T-helper 1 cell (primary cell): ENCODE results near the gene JMJD1C.
A peak's percentile ranks its signal among the peaks of the same experiment; 100 is the strongest.
"Not testable (repeated sequence)": the region's sequence is repeated elsewhere in the genome, so short reads cannot be mapped to it uniquely, and the experiment has no call there.

Experiments
- DNase-seq, 5 donors: peaks; one replicate each; pipeline ENCODE4 v3.0.0-alpha.2; 2012 to 2020

JMJD1C gene

DNA sequence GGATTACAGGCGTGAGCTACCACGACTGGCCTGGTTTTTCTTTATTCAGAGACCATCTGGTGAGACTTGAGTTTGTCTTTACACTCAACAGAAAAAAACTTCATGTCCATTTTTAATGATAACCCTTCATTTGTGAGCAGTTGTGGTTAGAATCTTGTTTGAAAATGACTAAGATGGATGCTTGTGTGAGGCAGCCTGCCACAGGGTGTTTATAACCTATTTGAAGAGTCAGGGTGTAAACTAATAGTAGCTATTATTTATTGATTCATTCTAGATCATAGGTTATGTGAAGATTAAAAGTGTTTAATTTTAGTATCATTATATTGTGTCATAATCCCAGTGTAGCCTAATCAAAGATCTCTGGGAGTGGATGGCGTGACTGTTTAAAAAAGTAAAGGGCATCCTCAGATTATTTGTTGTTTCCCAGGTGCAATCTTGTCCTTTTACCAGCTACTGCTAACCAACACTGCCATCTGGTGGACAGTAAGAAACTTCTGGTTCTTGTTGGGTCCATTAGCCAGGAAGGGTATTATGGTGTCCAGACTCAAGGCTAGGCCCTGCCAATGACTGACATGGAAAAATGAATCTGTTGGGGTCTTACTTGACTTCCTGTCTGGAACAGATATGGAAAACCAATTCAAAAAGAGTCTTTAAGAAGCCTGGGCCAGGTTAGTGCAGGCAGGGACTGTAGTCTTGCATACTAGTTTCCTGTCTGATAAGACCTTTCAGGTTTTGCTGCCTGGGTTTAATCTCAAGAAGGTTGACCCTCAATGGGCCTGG, 307.7 kb downstream of the JMJD1C start:
- DNase-seq = peak in 4 of 5 donors; percentile 8 to 78 (median 32)

GRCh38 chr10:63156236-63156635, 309.5 kb downstream of the JMJD1C start:
- no peak for DNase-seq

DNA sequence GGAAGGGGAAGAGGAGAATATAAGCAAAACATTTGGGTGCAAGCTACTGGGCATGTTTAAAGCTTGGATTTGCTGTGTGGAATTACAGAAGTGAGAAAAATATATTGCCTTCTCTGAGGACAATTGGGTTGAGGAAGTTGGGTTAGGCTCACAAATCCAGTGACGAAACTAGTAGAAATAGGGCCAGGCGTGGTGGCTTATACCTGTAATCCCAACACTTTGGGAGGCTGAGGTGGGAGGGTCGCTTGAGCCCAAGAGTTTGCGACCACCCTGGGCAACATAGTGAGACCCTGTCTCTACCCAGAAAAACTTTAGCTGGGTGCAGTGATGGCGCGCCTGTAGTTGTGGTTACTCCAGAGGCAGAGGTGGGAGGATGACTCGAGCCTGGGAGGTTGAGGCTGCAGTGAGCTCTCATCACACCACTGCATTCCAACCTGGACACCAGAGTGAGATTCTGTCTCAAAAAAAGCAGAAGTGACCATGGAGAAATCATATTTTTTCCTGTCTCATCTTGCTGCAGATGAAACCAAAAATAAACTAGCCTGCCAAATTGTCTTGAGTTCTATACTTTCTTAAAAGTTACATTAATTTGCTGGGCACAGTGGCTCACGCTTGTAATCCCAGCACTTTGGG, 310.3 kb downstream of the JMJD1C start:
- no peak for DNase-seq

- no peak for DNase-seq
Observed at GRCh38 chr10:63154546-63155387, 311.0 kb downstream of the JMJD1C start.

GRCh38 chr10:63153868-63154545, 311.8 kb downstream of the JMJD1C start:
- not testable (repeated sequence) for DNase-seq

DNA sequence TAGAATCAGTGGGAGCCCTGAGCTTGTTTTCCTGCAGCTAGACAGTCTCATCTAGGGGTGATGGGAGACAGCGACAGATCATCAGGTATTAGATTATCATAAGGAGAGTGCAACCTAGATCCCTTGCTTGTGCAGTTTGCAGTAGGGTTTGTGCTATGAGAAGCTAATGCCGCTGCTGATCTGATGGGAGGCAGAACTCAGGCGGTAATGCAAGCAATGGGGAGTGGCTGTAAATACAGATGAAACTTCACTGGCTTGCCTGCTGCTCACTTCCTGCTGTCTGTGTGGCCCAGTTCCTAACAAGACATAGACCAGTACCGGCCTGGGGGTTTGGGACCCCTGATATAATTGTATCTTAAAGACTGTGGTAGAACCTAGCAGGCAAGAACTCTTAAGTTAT, 315.0 kb downstream of the JMJD1C start:
- DNase-seq = no peak

DNA sequence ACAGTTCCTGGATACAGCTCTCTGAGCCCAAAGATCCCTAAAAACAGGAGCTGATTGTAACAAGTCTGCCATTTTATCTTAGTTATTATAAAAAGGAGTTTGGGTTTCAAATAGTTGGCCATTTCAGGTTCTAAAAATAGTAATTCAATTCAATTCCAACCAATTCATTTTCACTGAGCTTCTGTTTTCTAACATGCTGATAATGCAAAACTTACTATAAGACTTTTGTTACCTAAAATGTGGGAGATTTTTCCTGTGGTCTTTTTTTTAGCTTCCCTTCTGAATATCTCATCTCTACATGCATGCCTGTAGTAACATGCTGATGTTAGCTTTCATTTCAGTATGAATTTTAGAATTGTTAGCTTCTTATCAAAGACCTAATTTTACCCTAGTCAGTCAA, 319.3 kb downstream of the JMJD1C start:
- DNase-seq = no peak

DNA sequence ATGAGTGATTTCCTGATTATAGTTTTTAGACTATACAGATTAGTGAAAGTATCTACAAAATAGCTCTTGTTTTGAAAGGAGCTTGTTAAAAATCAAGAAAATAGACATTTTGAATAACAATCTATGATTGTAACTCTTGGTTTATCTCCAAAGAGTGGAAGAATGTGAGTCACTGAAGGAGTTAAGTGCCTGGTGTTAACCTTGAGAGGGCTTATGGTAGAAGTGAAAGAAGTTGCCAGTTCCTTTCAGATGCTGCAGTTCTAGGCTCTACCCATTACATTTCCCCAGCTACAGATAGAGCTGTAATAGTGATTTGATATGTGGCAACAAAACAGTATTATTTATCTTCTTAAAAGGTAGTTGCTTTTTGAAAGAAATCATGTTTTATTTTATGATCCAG, 320.0 kb downstream of the JMJD1C start:
- DNase-seq = no peak

GRCh38 chr10:63143987-63144386, 321.8 kb downstream of the JMJD1C start:
- no peak for DNase-seq

DNA sequence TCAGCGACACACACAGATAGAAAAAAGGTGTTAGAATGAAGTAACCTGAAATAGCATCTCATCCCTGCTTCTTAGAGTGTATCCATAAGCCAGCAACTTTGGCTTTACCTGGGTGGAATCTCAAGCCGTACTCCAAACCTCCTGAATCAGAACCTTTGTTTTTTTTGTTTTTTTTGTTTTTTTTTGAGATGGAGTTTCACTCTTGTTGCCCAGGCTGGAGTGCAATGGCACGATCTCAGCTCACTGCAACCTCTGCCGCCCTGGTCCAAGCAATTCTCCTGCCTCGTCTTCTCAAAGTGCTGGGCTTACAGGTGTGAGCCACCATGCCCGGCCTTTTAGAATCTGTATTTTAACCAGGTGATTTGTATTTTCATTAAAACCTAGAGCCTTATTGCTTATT, 323.6 kb downstream of the JMJD1C start:
- no peak for DNase-seq

DNA sequence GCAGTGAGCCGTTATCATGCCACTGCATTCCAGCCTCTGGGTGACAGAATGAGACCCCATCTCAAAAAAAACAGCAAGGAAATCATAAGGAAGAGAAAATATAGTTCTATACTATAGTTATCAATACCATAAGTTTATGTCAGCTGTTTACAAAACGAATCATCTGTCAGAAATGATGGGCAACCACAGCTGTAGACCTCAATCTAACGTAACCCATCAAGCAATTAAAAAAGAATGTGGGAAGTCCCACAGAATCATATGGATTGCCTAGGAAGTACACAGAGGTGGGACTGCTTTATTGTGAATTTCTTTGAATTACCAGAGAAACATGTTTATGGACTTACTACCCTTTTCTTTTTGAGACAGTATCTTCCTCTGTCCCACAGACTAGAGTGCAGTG, 325.7 kb downstream of the JMJD1C start:
- no peak for DNase-seq

GRCh38 chr10:63137306-63137705, 328.5 kb downstream of the JMJD1C start:
- DNase-seq = no peak

DNA sequence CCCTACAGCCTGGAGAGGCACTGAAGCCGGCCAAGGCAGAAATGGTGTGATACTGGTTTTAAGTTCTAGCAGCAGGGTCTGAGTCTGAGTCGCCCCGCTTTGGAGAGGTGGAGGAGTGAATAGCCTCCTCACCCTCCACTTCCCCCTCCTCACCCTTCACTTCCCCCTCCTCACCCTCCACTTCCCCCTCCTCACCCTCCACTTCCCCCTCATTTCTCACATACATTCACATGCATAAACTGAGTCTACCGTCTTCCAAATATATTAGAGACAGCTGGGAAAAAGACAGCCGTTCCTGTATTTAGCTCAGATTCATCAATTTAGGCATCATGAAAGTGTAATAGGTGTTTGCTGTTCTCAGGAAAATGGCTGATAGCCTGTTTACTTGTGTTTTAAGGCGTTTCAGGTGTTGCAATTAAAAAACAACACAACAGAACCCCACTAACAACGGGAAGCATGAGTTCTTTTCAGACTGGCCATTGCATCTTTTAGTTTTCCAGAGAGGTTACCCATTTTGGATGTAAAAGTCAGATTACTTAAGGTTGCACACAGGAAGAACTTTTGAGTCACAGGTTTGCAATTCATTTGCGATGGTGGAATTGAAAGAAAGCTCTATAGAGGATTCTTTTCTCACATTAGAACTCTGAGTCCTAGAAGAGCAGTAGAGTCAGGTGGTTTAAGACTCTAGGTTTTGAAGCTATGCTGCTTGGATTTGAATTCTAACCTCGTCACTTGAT, 331.8 kb downstream of the JMJD1C start:
- peak in 1 of 5 donors; percentile 37 for DNase-seq

DNA sequence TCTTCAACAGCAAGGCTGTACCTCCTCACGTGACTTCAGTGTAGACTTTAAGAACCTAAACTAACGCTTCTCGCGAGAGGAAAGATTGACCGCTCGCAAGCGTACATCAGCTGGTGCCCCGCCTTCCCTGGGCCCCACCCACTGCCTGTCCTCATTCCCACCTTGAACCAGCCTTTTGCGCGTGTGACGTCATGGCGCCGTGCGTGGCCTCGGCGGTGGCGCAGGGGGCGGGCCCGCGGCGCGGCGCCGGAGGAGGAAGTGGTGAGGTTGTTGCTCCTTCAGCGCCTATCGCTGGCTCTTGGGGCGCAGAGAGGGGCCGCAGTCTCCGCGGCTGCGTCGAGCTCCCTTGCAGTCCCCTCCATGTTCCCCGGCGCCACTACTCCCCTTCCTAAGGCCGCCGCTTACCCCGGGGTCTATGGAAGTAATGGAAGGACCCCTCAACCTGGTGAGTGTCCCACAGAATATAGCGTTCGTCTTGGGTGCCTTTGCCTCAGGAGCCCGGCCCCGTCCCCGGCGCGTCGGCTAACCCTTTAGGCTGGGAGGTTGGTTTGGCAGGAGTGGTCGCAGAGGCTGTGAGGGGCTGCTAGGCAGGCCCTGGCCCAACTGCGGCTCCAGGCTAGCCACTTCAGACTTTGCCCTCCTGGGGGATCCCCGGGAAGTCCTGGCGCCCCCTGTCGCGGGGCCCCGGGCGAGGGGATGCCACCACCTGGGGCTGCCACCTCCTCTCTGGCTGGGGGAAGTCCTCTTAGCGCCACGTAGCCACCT, 332.5 kb downstream of the JMJD1C start, which contains the start of gene NRBF2:
Gene NRBF2, plus strand, starts transcription at position 273 of the 765 bp plus-strand sequence. Its CDS starts 143 bp downstream, at position 416.
- DNase-seq = peak; percentile 90 to 98 (median 94)

DNA sequence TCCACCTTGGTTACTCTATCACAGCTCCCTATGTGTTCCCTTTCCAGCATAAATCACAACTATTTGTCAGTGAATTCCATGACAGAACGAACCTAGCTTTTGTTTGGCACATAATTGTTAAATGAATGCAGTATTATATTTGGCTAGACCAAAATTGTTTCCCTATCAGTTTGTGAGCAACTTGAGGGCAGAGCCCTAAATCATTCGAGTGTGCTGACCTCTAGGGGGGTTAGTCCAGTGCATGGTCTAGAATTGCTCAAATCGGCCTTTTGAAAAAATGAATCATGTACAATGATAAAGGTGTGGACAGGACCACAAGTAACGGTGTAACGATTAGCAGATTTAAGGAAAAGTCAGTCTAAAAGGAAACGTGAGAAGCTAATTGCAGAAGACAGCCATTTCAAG, 333.1 kb downstream of the JMJD1C start:
- no peak for DNase-seq

- no peak for DNase-seq
Observed at GRCh38 chr10:63129888-63130287, 335.9 kb downstream of the JMJD1C start.

DNA sequence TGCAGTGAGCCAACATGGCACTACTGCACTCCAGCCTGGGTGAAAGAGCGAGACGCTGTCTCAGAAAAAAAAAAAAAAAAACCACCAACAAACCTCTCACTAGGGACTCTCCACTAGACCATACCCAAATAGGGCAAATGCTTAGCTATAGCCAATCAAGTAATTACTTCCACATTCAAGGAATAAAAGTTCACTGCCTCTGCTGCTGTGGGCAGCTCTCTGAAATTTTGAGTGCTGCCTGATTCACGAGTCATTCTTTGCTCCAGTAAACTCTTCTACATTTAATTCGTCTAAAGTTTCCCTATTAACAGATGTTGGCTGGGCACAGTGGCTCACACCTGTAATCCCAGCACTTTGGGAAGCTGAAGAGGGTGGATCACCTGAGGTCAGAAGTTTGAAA, 337.3 kb downstream of the JMJD1C start:
- no peak for DNase-seq

- no peak for DNase-seq
Observed at GRCh38 chr10:63125459-63125858, 340.3 kb downstream of the JMJD1C start.

- DNase-seq = no peak
Observed at GRCh38 chr10:63123727-63124362, 341.9 kb downstream of the JMJD1C start.

- DNase-seq = no peak
Observed at GRCh38 chr10:63120554-63120953, 345.2 kb downstream of the JMJD1C start.

- no peak for DNase-seq
Observed at GRCh38 chr10:63119041-63119440, 346.7 kb downstream of the JMJD1C start.
